8988T (cell line): ENCODE results near the gene TJP1.

Source experiments
- DNase-seq: peaks from one replicate; pipeline ENCODE4 v3.0.0; 2011

The TJP1 gene

DNA sequence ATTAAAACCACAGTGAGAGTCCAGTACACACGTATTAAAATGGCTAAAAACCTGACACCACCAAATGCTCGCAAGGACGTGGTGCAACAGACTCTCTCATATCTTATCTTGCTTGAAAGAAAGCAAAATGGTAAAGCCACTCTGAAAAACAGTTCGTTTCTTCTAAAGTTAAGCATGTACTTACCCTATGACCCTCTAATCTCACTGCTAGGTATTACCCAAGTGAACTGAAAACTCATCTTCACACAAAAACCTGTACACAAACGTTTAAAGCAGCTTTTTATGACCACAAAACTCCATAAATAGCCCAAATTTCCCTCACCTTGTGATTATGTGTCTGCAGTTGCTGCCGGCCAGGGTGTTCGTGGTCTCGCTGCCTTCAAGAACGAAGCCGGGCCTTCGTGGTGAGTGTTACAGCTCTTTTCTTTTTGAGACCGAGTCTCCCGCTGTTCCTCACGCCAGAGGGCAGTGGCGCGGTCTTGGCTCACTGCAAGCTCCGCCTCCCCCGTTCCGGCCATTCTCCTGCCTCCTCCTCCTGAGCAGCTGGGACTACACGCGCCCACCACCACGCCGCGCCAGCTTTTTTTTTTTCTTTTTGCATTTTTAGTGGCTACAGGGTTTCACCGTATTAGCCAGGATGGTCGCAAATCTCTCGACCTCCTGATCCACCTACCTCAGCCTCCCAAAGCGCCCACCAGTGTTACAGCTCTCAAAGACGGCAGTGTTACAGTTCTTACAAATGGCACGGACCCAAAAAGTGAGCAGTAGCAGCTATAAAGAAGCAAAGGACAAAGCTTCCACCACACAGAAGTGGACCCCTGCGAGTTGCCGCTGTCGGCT, 165.4 kb downstream of the TJP1 start:
- no peak for DNase-seq

DNA sequence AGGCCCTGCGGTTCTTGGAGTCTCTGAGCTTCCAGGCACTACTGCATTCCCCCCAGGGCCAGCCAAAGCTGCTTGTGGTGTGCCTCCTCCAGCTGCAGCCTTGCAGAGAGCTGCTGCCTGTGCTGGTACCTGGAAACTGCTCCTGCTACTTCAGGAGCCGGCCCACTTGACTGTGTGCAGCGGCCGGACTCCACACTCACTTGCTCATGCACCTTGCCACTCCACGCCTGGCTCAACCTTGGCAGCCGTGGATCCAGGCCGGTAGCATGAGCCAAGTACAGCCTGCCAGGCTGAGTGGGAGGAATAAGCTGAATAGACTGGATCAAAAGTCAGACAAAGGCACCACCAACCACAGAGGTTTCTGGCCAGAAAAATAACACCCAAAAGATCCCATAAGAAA, 169.7 kb downstream of the TJP1 start:
- no peak for DNase-seq

GRCh38 chr15:29651476-29652233, 170.6 kb downstream of the TJP1 start:
- no peak for DNase-seq
